Measurements from ENCODE around the gene ENTR1.
"Not testable (repeated sequence)": the region's sequence is repeated elsewhere in the genome, so short reads cannot be mapped to it uniquely, and the experiment has no call there.

ENTR1 gene

DNA sequence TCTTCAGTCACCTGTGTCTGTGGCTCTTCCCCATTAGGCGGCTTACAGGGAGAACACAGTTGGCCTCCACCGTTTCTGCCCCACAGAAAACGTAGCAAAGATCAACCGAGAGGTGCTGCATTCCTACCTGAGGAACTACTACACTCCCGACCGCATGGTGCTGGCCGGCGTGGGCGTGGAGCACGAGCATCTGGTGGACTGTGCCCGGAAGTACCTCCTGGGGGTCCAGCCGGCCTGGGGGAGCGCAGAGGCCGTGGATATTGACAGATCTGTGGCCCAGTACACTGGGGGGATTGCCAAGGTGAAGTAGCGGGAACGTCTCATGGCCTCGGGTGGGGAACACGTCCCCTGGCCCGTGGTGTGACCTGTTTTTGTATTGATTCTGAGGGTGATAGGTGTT, 6.5 kb upstream of the ENTR1 start:
- TF ChIP-seq, protein P1, sequence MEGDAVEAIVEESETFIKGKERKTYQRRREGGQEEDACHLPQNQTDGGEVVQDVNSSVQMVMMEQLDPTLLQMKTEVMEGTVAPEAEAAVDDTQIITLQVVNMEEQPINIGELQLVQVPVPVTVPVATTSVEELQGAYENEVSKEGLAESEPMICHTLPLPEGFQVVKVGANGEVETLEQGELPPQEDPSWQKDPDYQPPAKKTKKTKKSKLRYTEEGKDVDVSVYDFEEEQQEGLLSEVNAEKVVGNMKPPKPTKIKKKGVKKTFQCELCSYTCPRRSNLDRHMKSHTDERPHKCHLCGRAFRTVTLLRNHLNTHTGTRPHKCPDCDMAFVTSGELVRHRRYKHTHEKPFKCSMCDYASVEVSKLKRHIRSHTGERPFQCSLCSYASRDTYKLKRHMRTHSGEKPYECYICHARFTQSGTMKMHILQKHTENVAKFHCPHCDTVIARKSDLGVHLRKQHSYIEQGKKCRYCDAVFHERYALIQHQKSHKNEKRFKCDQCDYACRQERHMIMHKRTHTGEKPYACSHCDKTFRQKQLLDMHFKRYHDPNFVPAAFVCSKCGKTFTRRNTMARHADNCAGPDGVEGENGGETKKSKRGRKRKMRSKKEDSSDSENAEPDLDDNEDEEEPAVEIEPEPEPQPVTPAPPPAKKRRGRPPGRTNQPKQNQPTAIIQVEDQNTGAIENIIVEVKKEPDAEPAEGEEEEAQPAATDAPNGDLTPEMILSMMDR (IDR thresholded peaks at IDR 0.05; ENCODE audit: insufficient read depth, missing control alignments), result no peak
- DNase-seq (ENCODE audit: insufficient read length, low spot score) (no peak), FAIRE-seq (no peak)

DNA sequence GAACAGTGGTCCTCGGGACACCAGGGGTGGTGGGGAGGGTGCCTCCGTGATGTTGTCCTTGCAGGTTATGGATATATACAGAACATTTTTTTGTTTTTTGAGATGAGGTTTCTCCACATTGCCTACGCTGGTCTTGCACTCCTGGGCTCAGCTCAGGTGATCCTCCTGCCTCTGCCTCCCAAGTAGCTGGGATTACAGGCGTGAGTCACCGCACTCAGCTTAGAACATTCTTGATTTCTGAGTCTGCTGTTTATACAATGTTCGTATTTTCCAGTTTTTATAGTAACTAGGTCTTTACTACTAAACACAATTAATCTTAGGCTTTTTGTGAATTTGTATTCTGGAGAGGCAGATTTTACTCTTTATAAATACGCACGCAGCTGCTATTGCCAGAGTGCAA, 6.0 kb upstream of the ENTR1 start:
- TF ChIP-seq, protein P1 (IDR thresholded peaks at IDR 0.05; ENCODE audit: insufficient read depth, missing control alignments), result no peak
- no peak for FAIRE-seq

DNA sequence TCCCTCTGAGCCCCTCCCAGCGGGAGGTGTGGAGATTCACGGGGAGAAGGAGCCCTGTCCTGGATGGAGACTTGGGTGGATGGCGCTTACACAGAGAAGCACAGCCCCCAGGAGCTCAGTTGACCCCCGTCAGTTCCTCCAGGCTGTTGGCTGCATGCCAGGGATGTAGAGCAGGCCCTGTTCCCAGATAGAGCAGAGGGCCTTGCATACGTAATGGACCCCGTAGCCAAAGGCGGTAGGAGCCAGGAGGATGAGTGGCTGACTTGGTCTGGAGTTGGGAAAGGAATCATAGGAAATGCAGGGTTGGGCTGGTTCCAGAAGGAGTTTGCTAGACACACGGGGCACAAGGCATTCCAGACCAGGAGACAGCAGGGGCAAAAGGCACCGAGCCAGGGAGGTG, 2.5 kb upstream of the ENTR1 start:
- TF ChIP-seq, protein P1 (IDR thresholded peaks at IDR 0.05; ENCODE audit: insufficient read depth, missing control alignments), result no peak
- no peak for FAIRE-seq
- no peak for DNase-seq (ENCODE audit: insufficient read length, low spot score)

More for the DNA sequence above, 6.0 kb upstream of the ENTR1 start:
- no peak for DNase-seq (ENCODE audit: insufficient read length, low spot score)

DNA sequence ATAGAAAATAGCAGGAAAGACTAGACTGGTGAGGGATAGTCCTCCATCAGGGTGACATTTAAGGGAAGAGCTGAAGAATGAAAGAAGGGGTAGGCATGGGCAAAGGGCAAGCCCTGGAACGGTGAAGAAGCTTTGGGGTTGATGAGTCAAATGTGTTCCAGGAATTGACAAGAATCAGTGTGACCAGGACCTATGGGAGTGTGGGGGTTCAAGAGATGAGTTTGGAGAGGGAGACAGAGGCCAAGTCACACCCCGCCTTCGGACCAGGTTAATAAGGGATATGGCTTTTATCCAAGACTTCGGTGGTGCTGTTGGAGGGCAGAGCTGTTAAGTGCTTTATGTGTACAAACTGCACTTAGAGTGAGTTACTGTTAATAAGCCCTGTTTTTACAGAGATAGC, 964 bp upstream of the ENTR1 start:
- TF ChIP-seq, protein P1 (IDR thresholded peaks at IDR 0.05; ENCODE audit: insufficient read depth, missing control alignments), result no peak
- no peak for FAIRE-seq

DNA sequence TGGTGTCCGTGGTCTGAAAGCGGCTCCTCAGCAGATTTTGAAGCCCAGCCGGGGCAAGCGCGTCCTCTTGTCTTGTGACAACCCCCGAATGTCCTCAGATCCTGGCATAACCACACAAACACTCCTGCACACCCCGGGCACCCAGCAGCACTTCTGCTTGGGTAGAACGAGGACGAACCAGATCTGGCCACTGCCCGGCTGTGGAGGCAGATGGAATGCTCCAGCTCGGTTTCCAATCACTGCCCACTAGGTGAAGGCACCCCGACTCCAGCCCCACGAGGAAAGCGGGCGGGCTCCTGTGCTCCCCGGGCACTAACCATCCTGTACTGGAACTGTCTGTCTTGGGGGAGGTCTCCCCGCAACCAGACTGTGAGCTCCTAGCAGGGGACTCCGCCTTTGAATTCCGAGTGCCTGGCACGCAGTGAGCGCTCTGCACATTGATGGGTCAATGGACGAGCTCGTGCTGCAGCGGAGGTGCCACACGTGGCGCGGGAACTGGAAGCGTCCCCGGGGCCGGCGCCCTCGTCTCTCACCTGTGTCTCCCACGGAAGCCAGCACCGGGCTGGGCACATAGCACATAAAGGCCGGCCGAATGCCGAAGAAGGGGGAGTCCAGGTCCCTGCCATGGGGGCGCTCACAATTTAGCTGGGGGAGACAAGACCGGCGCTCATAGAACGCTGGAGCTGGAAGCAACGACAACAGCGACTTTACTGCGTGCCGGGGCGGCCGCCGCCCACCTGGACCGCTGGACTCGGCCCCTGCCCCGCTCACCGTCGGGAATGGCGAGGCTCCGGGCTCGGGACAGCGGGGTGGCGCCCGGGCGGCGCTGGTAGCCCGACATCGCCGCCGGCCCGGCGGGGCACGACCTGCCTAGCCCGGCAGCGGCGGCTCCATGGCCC, 608 bp downstream of the ENTR1 start:
- FAIRE-seq, result no peak
- no peak for DNase-seq (ENCODE audit: insufficient read length, low spot score)
- TF ChIP-seq, protein P1 (IDR thresholded peaks at IDR 0.05; ENCODE audit: insufficient read depth, missing control alignments), result no peak

More for the DNA sequence above, 964 bp upstream of the ENTR1 start:
- no peak for DNase-seq (ENCODE audit: insufficient read length, low spot score)

DNA sequence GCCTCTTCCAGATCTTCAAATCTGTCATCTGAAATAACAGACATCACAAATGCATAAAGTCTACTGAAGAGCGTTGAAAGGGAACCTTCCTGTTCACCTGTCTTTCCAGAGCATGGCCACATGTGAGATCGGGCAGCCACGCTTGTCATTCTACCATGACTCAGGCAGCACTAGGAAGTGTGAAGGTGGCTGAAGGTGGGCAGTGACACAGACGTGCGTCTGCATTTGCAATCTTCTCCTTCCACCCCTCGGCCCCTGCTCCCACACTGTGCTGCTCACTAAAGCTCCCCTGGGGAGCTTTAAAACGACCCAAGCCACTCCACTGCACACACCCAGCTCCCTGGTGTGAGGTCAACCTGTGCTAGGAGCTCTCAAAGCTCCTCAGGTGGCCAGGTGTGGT, 2.5 kb downstream of the ENTR1 start:
- FAIRE-seq (no peak), DNase-seq (ENCODE audit: insufficient read length, low spot score) (no peak)

DNA sequence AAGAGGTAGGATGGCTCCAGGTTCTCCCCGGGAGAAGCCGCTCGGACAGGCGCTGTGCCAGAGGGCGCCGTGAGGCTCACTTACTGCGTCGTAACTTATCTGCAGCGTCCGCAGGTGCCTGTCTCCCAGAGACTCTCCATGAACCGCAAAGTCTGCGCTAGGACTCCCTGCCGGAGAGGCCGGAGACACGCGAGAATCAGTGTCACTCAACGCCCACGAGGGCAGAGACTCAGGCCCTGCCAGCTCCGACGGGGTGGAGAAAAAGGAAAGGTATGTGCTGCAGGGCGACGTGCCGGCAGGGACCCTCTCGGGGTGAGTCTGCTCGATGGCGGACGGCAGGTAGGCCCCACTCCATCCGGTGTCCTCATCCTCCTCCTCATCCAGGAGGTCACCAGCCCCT, 3.4 kb downstream of the ENTR1 start:
- not testable (repeated sequence) for FAIRE-seq; DNase-seq (ENCODE audit: insufficient read length, low spot score)

More for the DNA sequence above, 2.5 kb downstream of the ENTR1 start:
- TF ChIP-seq, protein P1 (IDR thresholded peaks at IDR 0.05; ENCODE audit: insufficient read depth, missing control alignments), result no peak

DNA sequence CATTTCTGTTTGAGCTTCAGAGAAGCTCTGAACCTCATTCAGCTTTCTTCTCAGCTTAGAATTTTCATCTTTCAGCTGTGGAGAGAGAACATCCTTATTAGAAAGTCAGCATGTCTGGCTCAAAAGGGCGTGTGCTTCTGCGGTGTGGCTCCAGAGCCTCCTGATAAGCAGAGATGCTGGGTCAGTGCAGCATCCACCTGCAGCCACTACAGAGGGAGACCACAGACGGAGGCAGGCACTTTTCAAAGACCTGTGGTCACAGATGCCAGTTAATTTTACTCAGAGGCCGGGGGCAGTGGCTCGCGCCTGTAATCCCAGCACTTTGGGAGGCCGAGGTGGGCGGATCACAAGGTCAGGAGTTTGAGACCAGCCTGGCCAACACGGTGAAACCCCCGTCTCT, 4.5 kb downstream of the ENTR1 start:
- not testable (repeated sequence) for FAIRE-seq; DNase-seq (ENCODE audit: insufficient read length, low spot score)
